Measurements from ENCODE around the gene SLC17A7. TPM values are rescaled to one million over a fixed set of nuclear protein-coding genes. Genes with fewer than 3 reads are reported as not detected.

Gene SLC17A7
- total and polyA plus RNA-seq, 2 donors (not counting 3 experiments of a cell fraction or from before 2014, with no cell fraction given) = 0.07 to 0.13 TPM

DNA sequence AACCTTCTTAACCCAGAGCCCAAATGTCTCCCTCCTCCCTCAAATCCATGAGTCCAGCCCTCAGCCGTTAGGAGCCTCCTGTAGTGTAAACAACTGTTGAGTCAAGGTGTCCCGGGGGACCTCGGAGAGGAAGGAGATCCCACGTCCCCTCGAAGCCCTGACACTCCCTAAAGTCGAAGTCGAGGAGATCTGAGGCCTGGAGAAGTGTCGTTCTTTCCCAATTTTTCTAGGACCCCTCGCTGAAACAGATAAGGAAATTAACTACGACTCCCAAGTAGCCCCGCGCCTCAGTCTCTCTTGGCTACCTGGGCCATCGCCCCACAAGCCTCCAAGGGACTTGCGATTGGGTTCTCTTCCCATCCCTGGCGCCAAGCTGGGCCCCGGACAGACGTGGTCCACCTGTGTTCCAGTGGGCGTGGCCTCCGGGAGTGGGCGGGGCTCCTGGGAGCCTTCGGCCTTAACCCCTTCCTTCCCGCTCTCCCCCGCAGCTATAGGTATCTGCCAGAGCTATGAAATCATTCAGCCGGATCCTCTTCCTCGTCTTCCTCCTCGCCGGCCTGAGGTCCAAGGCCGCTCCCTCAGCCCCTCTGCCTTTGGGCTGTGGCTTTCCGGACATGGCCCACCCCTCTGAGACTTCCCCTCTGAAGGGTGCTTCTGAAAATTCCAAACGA lies 15.3 kb downstream of the SLC17A7 start:
- TF ChIP-seq EZH2 (IDR thresholded peaks at IDR 0.05; ENCODE audit: borderline replicate concordance, low read depth, low read length, severe bottlenecking) (no peak), JUN (IDR thresholded peaks at IDR 0.05; ENCODE audit: borderline replicate concordance, insufficient read depth, insufficient read length, low read depth) (no peak), POLR2AphosphoS5 (IDR thresholded peaks at IDR 0.05; ENCODE audit: insufficient read depth, low read depth, low read length) (no peak), POLR2A (IDR thresholded peaks at IDR 0.05; ENCODE audit: low read depth, low read length) (no peak), MYC (IDR thresholded peaks at IDR 0.05; ENCODE audit: low read depth, low read length) (no peak), FOS (IDR thresholded peaks at IDR 0.05; ENCODE audit: borderline replicate concordance, insufficient read depth, low read length) (no peak), GATA2 (IDR thresholded peaks at IDR 0.05; ENCODE audit: insufficient read depth, insufficient read length, low read depth, low read length) (no peak)
- TF ChIP-seq, protein P1, sequence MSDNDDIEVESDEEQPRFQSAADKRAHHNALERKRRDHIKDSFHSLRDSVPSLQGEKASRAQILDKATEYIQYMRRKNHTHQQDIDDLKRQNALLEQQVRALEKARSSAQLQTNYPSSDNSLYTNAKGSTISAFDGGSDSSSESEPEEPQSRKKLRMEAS (IDR thresholded peaks at IDR 0.05; ENCODE audit: insufficient read depth, insufficient read length) = no peak
- TF ChIP-seq, protein P2, sequence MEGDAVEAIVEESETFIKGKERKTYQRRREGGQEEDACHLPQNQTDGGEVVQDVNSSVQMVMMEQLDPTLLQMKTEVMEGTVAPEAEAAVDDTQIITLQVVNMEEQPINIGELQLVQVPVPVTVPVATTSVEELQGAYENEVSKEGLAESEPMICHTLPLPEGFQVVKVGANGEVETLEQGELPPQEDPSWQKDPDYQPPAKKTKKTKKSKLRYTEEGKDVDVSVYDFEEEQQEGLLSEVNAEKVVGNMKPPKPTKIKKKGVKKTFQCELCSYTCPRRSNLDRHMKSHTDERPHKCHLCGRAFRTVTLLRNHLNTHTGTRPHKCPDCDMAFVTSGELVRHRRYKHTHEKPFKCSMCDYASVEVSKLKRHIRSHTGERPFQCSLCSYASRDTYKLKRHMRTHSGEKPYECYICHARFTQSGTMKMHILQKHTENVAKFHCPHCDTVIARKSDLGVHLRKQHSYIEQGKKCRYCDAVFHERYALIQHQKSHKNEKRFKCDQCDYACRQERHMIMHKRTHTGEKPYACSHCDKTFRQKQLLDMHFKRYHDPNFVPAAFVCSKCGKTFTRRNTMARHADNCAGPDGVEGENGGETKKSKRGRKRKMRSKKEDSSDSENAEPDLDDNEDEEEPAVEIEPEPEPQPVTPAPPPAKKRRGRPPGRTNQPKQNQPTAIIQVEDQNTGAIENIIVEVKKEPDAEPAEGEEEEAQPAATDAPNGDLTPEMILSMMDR (IDR thresholded peaks at IDR 0.05; ENCODE audit: extremely low read depth in 1 of 2, insufficient read depth in 1 of 2, low read depth in 1 of 2, low read length in 2 of 2) = no peak
- no TSS peak for BruUV-seq (replicated peaks)
- Histone ChIP-seq H3K27me3 (ENCODE audit: control insufficient read depth in 2 of 2, insufficient read depth in 2 of 2, low read length in 2 of 2) (peaks cover 80 to 86% of the 10 kb centered on the region in 2 experiments), H3K9me1 (replicated peaks; ENCODE audit: control insufficient read depth, extremely low read depth, insufficient read depth, low read length) (no peaks in the 10 kb centered on the region), H2AFZ (ENCODE audit: low read depth, low read length) (no peak overlapping the region), H4K20me1 (replicated peaks; ENCODE audit: control insufficient read depth, extremely low read depth, insufficient read depth, low read length) (no peaks in the 10 kb centered on the region), H3K9ac (replicated peaks; ENCODE audit: extremely low read depth, insufficient read depth, low read length) (no peak overlapping the region), H3K79me2 (ENCODE audit: control insufficient read depth, insufficient read depth, low read length) (no peaks in the 10 kb centered on the region), H3K4me2 (ENCODE audit: insufficient read depth, low read length) (no peak overlapping the region), H3K27ac (ENCODE audit: insufficient read depth, low read depth, low read length) (no peak overlapping the region), H3K4me3 (replicated peaks in 1 of 3; ENCODE audit: insufficient read depth in 1 of 3, low read depth in 1 of 3, low read length in 3 of 3) (no peak overlapping the region), H3K9me3 (replicated peaks; ENCODE audit: control insufficient read depth, insufficient read depth, low read length) (no peaks in the 10 kb centered on the region), H3K4me1 (ENCODE audit: control insufficient read depth, extremely low read depth, insufficient read depth, low read length) (no peaks in the 10 kb centered on the region), H3K36me3 (ENCODE audit: control insufficient read depth in 2 of 2, extremely low read depth in 1 of 2, insufficient read depth in 2 of 2, low read length in 2 of 2) (no peaks in the 10 kb centered on the region)
- DNase-seq (ENCODE audit: low read depth, low spot score) (no peak), FAIRE-seq (no peak)
- intact Hi-C loops (cut with micrococcal nuclease) (no loop called here), dilution Hi-C loops (cut with MboI; ENCODE audit: extremely low pct_ligation_motif_present, low sequenced_read_pairs) (no loop called here)
- ChIA-PET CTCF (interaction anchor here (2.1 to 2.4 kb wide), 2 partner anchors 10 to 17 kb away, joined by 7 to 10 read pairs; no protein-coding TSS in a partner anchor), POLR2A (no interaction called here)
